Measurements from ENCODE around the gene DNASE1.
"Not testable (repeated sequence)": the region's sequence is repeated elsewhere in the genome, so short reads cannot be mapped to it uniquely, and the experiment has no call there.

DNASE1 gene

DNA sequence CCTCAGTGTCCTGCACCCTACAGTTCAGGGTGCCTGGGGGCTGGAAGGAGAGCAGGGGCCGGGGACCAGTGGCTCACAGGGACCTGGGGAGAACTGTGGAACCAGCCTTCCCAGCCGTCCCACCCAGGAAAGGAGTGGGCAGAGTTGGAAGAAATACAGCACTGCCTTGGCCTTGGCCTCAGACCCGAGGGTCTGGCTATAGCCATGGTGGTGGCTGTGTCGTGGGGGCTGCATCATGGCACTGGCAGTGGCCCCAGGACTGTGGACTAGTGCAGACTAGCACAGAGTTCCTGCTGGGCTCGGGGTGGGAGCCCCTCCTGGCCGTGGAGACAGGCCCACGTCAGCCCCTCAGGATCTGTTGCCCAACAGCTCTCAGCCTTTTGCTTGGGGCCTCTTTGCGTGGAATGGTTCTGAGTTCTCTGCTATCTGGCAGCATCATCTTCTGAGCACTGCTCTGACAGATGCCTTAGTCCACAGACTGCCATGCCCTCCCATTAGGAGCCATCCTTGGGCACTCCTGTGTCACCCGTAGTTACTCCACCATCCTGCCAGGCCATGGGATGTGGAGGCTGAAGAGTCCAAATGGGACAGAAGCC, 12.6 kb upstream of the DNASE1 start:
- no peak for DNase-seq (ENCODE audit: low read depth)

- no peak for DNase-seq (ENCODE audit: low read depth)
Observed at GRCh38 chr16:3642397-3643094, 11.9 kb upstream of the DNASE1 start.

DNA sequence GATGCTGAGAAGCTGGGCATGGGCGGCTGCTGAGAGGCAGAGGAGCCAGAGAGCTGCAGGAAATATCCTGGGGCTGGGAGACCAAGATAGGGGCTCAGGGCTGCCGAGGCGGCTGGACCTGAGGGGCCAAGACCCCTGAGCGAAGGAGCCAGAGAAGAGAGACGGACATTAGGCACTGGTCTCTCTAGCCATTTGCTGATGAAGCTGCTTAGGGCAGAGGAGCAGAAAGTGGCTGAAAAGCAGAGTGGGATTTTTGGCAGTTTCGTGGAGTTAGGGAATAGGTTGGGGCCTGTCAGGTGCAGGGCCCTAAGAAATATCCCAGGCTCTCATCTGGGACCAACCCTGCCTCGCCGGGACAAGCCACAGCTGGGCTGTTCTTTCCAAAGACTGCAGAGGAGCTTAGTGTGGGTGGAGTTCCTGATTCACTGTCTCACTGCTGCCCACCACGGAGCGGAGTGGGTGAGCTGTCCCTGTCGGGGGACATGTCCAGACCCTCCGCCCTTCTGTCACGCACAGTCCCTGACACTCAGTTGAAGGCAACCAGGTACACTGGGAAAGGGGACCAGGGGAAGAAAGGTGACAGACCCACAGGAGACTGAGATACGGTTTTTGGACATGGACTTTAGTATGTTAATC, 11.3 kb upstream of the DNASE1 start:
- no peak for DNase-seq (ENCODE audit: low read depth)

- DNase-seq (ENCODE audit: low read depth) = no peak
Observed at GRCh38 chr16:3645108-3645503, 9.4 kb upstream of the DNASE1 start.

- DNase-seq (ENCODE audit: low read depth) = no peak
Observed at GRCh38 chr16:3645504-3646347, 8.8 kb upstream of the DNASE1 start.

DNA sequence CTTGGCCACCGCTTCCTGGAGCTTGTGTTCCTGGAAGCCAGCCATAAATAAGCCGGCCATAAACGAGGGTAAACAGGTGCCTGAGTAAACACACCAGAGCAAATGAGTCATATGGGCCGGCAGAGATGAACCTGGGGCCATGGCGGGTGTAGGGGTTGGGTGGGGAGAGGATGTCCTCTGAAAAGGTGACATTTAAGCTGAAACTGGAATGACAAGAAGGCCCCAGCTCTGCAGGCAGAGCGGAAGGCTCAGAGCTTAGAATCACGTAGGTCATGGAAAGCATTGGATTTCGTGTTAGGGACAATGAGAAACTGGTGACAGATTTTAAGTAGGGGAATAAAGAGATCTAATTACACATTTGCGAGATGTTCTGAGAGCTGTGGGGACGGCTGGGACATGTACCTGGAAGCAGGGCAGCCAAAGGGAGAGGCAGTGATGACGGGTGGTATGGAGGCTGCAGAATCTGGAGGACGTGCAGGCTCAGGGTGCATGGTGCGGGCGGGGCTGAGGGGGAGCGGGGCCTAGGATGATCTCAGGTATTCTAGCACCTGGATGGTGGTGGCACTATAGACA, 8.1 kb upstream of the DNASE1 start:
- DNase-seq (ENCODE audit: low read depth) = no peak

DNA sequence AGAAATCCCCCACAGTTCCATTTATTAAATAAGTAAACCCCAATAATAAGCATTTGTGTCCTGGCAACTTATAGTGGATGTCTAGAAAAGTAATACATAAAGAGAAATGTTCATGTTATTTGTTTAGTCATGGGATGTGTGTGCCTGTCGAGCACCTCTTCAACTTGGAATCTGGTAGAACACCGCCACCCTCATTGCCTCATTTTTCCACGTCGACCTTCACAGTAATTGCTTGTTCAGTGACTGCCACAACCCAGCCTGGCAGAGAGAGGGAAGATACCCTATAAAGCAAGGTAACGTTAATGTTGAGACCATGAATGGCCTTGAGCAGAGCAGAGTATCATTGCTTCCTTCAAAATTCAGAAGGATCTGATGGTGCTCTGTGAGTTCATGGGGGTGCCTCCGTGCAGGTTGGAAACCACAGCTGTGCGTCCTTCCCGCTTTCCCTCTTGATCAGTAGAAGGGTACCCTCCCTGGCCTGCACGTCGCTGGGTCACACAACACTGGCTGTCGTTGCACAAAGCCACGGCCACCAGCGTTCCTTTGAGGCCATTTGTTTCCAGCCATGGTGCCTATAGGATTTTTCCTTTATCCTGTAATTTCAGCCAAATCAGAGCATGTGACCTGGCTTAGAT, 3.7 kb upstream of the DNASE1 start:
- no peak for DNase-seq (ENCODE audit: low read depth)

GRCh38 chr16:3651461-3652372, 2.8 kb upstream of the DNASE1 start:
- no peak for DNase-seq (ENCODE audit: low read depth)

DNA sequence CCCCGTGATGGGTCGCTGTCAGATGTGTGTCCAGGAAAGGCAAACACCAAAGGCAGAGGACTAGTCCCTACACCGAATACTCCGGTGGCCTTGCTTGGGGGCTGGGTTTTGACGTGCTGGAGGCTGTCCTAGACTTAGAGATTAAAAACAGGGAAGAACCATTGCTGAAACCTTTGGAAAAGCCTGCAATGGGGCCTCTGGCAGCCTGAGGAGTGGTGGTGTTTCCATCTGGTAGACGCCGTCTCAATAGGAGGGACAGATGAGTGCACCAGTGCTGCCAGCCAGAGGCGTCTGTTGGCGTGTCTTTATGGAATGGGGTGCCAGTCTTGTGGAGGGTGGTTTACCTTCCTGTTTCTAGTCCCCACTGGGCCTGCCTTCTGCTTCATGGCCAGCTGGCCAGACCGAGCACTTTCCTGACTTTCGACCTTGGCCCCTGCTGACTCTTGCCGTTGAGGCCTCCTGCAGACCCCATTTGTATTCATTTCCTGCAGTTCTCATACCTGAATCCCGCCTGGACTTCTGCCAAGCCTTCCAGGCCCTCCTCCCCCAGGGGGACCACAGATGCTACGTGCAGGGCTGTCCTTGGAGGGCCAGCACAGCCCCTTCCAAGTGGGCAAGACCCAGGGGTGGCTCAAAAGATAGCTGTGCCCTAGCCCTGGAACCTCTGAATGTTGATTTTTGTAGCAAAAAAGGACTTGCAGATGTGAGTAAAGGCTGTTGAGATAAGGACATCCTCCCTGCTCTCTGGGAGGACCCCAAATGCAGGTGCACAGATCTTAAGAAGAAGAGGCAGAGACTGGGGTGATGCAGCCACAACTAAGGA, 1.9 kb upstream of the DNASE1 start:
- no peak for DNase-seq (ENCODE audit: low read depth)

GRCh38 chr16:3655030-3655395, 522 bp downstream of the DNASE1 start:
- DNase-seq (ENCODE audit: low read depth) = no peak

GRCh38 chr16:3655396-3656159, 1.1 kb downstream of the DNASE1 start:
- DNase-seq (ENCODE audit: low read depth) = no peak

- not testable (repeated sequence) for DNase-seq (ENCODE audit: low read depth)
Observed at GRCh38 chr16:3656160-3656490, 1.6 kb downstream of the DNASE1 start.

- DNase-seq (ENCODE audit: low read depth) = no peak
Observed at GRCh38 chr16:3656491-3657468, 2.3 kb downstream of the DNASE1 start.

- DNase-seq (ENCODE audit: low read depth) = no peak
Observed at GRCh38 chr16:3659251-3659650, 4.8 kb downstream of the DNASE1 start.

- no peak for DNase-seq (ENCODE audit: low read depth)
Observed at GRCh38 chr16:3661311-3661710, 6.8 kb downstream of the DNASE1 start.

DNA sequence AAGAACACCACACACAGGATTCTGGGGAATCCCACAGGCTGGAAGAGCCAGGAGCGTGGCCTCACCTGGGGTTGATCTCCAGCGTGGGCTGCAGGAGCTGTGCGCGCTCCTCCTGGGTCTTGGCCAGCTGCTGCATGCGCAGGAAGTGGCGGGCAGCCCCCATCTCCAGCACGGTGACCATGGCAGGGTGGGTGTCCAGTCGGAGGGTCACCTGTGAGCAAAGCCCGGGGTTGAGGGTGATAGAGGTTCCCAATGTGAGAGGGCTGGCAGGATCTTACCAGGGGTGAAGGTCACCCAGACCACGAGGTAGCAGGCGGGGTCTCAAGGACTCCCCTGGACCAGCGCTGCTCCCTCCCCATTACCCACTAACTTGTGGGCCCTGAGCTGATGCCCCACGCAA, 7.4 kb downstream of the DNASE1 start:
- DNase-seq (ENCODE audit: low read depth) = no peak

- DNase-seq (ENCODE audit: low read depth) = no peak
Observed at GRCh38 chr16:3662601-3663000, 8.1 kb downstream of the DNASE1 start.

Data from T-helper 22 cell (primary cell).